ENCODE measurements around the gene CCL11.

The CCL11 gene

GRCh38 chr17:34257986-34258326 lies 27.6 kb upstream of the CCL11 start:
- DNase-seq, result no peak

DNA sequence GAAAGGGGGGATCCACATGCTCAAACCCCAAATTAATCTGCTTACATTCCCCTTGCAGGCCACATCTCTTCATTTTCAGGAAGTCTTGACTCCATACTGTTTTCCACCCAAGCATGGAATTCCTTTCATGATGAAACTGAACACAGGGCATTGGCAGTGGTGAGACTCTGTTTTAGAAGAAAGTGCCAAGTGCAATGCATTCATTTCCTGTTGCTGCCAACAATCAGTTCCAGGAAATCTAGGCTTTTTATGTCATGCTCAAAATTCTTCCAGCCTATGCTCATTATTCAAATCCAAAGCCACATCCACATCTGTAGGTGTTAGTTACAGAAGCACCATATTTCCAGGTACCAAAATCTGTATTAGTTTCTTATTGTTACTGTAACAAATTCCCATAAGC lies 26.4 kb upstream of the CCL11 start:
- no peak for DNase-seq

DNA sequence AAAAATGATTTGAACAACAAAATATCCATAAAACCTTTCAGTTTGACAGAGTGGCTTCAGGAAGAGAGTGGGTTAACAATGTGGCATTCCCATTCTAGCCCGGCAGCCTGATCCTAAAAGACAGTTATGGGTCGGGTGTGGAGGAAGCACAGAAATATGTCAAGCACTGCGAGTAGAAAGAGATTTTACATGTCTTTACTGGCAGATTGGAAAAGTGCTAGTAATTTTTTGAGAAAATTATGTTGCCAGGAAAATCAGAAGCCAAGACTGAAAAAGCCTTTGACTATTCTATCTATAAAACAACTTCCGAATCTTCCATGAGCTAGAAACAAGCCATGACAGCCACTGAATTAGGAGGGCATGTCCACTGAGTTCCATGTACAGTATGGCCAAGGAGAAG lies 24.7 kb upstream of the CCL11 start:
- DNase-seq, result no peak

DNA sequence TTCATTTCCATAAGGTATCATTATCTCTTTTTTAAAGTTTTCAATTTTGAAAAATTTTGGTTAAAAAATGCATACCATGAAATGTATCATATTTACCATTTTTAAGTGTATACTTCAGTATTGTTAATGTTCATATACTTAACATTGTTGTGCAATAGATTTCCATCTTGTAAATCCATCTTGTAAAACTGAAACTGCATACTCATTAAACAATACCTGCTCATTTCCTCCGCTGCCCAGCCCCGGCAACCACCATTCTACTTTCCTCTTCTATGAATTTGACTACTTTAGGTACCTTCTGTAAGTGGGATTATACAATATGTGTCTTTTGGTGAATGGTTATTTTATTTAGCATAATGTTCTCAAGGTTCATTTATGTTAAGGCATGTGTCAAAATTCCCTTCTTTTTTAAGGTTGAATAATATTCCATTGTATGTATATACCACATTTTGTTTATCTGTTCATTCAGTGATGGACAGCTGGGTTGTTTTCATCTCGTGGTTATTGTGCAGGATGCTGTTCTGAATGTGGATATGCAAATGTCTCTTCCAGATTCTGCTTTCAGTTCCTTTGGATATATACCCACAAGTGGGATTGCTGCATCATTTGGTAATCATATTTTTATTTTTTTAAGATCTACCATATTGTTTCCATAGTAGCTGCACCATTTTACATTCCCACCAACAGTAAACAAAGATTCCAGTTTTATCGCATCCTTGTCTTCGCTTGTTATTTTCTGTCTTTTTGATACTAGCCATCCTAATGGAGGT lies 23.8 kb upstream of the CCL11 start:
- no peak for DNase-seq

- DNase-seq, result no peak
These were observed 19.8 kb upstream of the CCL11 start for GRCh38 chr17:34265711-34266110.

GRCh38 chr17:34269969-34270368 lies 15.6 kb upstream of the CCL11 start, which contains the start of gene CCL7:
CCL7 (plus strand) TSS chr17:34270221; CDS start chr17:34270291, 70 bp downstream.
- DNase-seq, result no peak

DNA sequence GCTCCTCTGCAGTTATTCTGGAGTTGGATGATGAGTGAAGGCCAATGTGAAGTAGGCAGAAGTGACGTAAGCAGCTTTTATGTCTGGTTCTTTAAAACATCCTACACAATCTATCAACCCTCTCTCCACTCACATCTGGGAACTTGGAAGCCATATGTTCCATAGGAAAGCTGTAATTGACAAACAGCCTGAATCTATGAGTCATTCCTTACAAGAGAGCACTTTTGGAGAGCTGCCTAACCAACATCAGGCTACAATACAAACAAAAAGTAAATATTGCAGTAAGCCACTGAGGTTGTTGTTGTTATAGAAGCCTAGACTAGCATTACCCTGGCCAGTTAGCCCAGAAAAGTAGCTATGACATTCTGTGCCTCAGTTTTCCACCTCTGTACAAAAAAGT lies 9.7 kb upstream of the CCL11 start:
- DNase-seq, result no peak

GRCh38 chr17:34276826-34277225 lies 8.7 kb upstream of the CCL11 start:
- no peak for DNase-seq

- DNase-seq, result no peak
These were observed 2.0 kb upstream of the CCL11 start for GRCh38 chr17:34283571-34283970.

DNA sequence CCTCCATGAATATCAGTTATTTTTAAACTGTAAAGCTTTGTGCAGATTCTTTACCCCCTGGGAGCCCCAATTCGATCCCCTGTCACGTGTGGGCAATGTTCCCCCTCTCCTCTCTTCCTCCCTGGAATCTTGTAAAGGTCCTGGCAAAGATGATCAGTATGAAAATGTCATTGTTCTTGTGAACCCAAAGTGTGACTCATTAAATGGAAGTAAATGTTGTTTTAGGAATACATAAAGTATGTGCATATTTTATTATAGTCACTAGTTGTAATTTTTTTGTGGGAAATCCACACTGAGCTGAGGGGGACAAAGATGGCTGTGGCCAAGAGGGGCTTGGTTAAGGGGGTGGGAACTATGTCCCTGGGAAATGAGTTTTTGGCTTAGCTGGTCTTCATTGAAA lies 2.3 kb downstream of the CCL11 start:
- DNase-seq, result no peak

GRCh38 chr17:34290586-34290985 lies 5.0 kb downstream of the CCL11 start:
- no peak for DNase-seq

GRCh38 chr17:34291721-34292348 lies 6.3 kb downstream of the CCL11 start:
- DNase-seq, result no peak

DNA sequence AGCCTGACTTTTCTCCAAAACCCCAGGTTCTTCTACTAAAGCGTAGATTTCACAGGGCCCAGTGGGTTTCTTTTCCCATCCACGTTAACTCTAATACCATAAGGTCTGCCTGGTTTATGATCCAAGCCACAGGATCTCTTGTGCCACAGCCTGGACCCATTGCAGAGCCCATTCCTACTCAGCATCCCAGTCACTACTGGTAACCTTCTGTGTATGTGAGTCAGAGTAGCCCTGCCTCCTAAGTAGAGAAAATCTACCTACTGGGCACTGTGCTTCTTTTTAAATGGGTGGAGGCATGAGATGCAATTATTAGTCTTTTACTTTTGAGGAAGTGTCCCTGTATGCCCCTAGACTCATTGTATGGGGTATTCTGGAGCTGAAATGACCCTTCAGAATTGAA lies 13.5 kb downstream of the CCL11 start:
- DNase-seq, result no peak

- DNase-seq, result no peak
These were observed 14.5 kb downstream of the CCL11 start for GRCh38 chr17:34299956-34300577.

GRCh38 chr17:34300652-34301370 lies 15.3 kb downstream of the CCL11 start:
- no peak for DNase-seq

GRCh38 chr17:34301986-34302385 lies 16.4 kb downstream of the CCL11 start:
- no peak for DNase-seq

- no peak for DNase-seq
These were observed 17.1 kb downstream of the CCL11 start for GRCh38 chr17:34302636-34303035.

DNA sequence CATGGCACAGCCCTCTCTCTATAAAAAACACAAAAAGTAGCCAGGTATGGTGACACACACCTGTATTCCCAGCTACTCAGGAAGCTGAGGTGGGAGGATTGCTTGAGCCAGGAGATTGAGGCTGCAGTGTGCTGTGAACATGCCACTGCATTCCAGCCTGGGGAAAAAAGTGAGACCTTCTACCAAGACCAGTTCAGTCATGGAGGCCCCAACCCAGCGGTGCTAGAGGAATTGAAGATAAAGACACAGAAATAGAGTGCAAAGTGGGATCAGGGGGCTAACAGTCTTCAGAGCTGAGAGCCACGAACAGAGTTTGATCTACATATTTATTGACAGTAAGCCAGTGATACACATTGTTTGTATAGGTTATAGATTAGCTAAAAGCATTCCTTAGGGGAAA lies 18.1 kb downstream of the CCL11 start:
- DNase-seq, result no peak

GRCh38 chr17:34305061-34305460 lies 19.5 kb downstream of the CCL11 start:
- no peak for DNase-seq

- no peak for DNase-seq
These were observed 20.1 kb downstream of the CCL11 start for GRCh38 chr17:34305606-34306005.

GRCh38 chr17:34306466-34306865 lies 20.9 kb downstream of the CCL11 start:
- DNase-seq, result no peak

DNA sequence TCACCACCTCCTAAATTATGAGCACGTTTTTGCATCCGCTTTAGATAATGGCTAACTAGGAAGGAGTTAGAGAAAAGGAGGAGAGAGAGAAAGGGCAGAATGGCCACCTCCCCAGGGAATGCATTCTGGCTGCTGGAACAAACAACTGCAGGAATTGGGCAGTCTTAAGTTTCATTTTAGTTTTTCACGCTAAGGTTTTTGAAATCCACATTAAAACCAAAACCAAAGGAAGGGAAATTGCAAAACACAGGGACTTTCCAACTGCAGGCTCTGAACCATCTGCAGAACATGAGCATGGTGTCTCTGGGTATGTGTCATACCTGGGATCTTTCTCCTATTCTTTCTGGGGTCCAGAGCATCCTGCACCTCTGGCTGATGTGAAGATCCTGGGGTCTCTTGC lies 21.6 kb downstream of the CCL11 start:
- no peak for DNase-seq

- no peak for DNase-seq
These were observed 22.8 kb downstream of the CCL11 start for GRCh38 chr17:34308371-34308770.

GRCh38 chr17:34311291-34311690 lies 25.7 kb downstream of the CCL11 start:
- DNase-seq, result no peak
